ENCODE results near the gene CHKA. TPM values are rescaled to one million over a fixed set of nuclear protein-coding genes. Genes with fewer than 3 reads are reported as not detected.

CHKA gene
- total and polyA plus RNA-seq, 2 of the 8 experiments (the other 6 are each of a cell fraction or from before 2014, with no cell fraction given), result 61.2 to 86.6 TPM

DNA sequence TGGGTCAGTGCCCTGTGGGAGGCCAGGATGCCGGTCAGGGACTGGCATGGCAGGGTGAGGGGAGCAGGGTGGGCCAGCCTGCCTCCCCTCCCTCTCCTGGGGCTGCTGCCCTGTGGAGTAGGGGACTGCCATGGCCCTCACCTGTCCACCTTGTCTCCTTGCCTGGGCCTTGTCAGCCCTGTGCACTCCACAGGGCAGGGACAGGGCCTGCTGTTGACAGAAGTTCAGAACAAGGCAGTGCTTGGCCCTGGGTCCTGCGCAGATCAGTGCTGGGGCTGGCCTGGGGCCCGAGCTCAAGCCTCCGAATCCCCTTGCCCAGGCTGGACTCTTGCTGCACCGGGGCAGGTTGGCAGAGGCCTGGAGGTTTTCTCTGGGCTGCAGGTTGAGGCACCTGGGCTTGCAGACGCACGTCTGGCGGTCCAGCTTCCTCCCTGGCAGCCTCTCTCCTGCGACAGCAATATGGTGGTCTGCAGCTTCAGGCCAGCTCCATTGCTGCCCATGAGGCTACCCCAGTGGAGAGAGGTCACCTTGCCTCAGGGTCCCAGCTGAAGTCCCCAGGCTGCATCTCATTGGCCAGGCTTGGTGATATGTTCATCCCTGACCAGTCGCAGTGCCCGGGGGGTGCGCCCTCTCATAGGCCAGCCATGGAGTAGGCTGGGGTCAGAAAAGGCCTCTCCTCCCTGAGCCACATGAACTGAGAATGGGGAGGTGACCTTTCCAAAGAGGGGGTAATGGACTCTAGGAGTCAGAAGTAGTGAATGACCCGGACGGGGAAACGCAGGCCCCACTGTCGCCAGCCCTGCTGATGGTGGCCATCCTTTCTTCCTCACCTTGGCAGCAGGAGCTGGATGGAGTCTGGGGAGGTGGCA, 21.5 kb upstream of the CHKA start (continued):
- TF ChIP-seq RNF2 (IDR thresholded peaks at IDR 0.05; ENCODE audit: borderline replicate concordance, low read depth, low read length, missing control alignments, poor library complexity, severe bottlenecking), result no peak
- TF ChIP-seq, protein P1, sequence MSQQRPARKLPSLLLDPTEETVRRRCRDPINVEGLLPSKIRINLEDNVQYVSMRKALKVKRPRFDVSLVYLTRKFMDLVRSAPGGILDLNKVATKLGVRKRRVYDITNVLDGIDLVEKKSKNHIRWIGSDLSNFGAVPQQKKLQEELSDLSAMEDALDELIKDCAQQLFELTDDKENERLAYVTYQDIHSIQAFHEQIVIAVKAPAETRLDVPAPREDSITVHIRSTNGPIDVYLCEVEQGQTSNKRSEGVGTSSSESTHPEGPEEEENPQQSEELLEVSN (IDR thresholded peaks at IDR 0.05), result no peak

All from H1 (cell line).